Measurements from ENCODE around the gene FEV.

Gene FEV

GRCh38 chr2:218988650-218989049, 3.7 kb upstream of the FEV start:
- H3K4me2 ChIP-seq (ENCODE audit: low read depth, low read length), result no peak overlapping the region
- no peaks in the 10 kb centered on the region for H4K20me1 ChIP-seq (ENCODE audit: insufficient read depth, low read length)
- no peaks in the 10 kb centered on the region for H3K9me3 ChIP-seq (replicated peaks; ENCODE audit: insufficient read depth, low read length)
- H3K36me3 ChIP-seq (replicated peaks; ENCODE audit: insufficient read depth, low read length), result no peaks in the 10 kb centered on the region
- no peak overlapping the region for H3K27ac ChIP-seq (ENCODE audit: low read length)
- no peaks in the 10 kb centered on the region for H3K9me2 ChIP-seq (replicated peaks; ENCODE audit: insufficient read depth, low read length)
- TF ChIP-seq EZH2phosphoT487 (IDR thresholded peaks at IDR 0.05; ENCODE audit: low read length), result no peak
- no peak for TF ChIP-seq EZH2 (optimal IDR thresholded peaks at IDR 0.05; ENCODE audit: low read depth, low read length)
- no peak for TF ChIP-seq CTCF (IDR thresholded peaks at IDR 0.05; ENCODE audit: low read length)
- H3K4me1 ChIP-seq (ENCODE audit: low read length), result 0 out of 2 replicates have a peak, but pooled peaks cover 1% of the 10 kb centered on the region
- no peak overlapping the region for H3K4me3 ChIP-seq (ENCODE audit: low read length)
- no peak overlapping the region for H2AFZ ChIP-seq (ENCODE audit: low read length)
- H3K9ac ChIP-seq (ENCODE audit: low read length), result no peak overlapping the region
- peaks cover 98% of the 10 kb centered on the region for H3K27me3 ChIP-seq (replicated peaks; ENCODE audit: insufficient read depth, low read length)
- no peak for DNase-seq
- no peaks in the 10 kb centered on the region for H3F3A ChIP-seq (ENCODE audit: insufficient read depth, low read length)
- H3K79me2 ChIP-seq (ENCODE audit: low read length), result no peaks in the 10 kb centered on the region

GRCh38 chr2:218988164-218988563, 3.2 kb upstream of the FEV start:
- Histone ChIP-seq H3K79me2 (ENCODE audit: low read length) (no peaks in the 10 kb centered on the region), H4K20me1 (ENCODE audit: insufficient read depth, low read length) (no peaks in the 10 kb centered on the region), H3K4me1 (ENCODE audit: low read length) (no peaks in the 10 kb centered on the region), H2AFZ (ENCODE audit: low read length) (no peak overlapping the region), H3K27me3 (replicated peaks; ENCODE audit: insufficient read depth, low read length) (peaks cover 98% of the 10 kb centered on the region), H3K4me3 (ENCODE audit: low read length) (no peak overlapping the region), H3K9me2 (replicated peaks; ENCODE audit: insufficient read depth, low read length) (no peaks in the 10 kb centered on the region), H3F3A (ENCODE audit: insufficient read depth, low read length) (no peaks in the 10 kb centered on the region), H3K27ac (ENCODE audit: low read length) (no peak overlapping the region), H3K4me2 (ENCODE audit: low read depth, low read length) (no peak overlapping the region), H3K9ac (ENCODE audit: low read length) (no peak overlapping the region), H3K36me3 (replicated peaks; ENCODE audit: insufficient read depth, low read length) (no peaks in the 10 kb centered on the region), H3K9me3 (replicated peaks; ENCODE audit: insufficient read depth, low read length) (no peaks in the 10 kb centered on the region)
- TF ChIP-seq EZH2 (optimal IDR thresholded peaks at IDR 0.05; ENCODE audit: low read depth, low read length) (no peak), CTCF (IDR thresholded peaks at IDR 0.05; ENCODE audit: low read length) (no peak), EZH2phosphoT487 (IDR thresholded peaks at IDR 0.05; ENCODE audit: low read length) (no peak)
- DNase-seq, result no peak

GRCh38 chr2:218986148-218986761, 1.3 kb upstream of the FEV start:
- Histone ChIP-seq H3K9me2 (replicated peaks; ENCODE audit: insufficient read depth, low read length) (no peaks in the 10 kb centered on the region), H3K4me3 (ENCODE audit: low read length) (no peak overlapping the region), H3K79me2 (ENCODE audit: low read length) (no peaks in the 10 kb centered on the region), H3K4me2 (ENCODE audit: low read depth, low read length) (no peak overlapping the region), H3K4me1 (ENCODE audit: low read length) (no peaks in the 10 kb centered on the region), H2AFZ (ENCODE audit: low read length) (no peak overlapping the region), H3F3A (ENCODE audit: insufficient read depth, low read length) (no peaks in the 10 kb centered on the region), H4K20me1 (ENCODE audit: insufficient read depth, low read length) (no peaks in the 10 kb centered on the region), H3K27ac (ENCODE audit: low read length) (no peak overlapping the region), H3K36me3 (replicated peaks; ENCODE audit: insufficient read depth, low read length) (no peaks in the 10 kb centered on the region), H3K27me3 (replicated peaks; ENCODE audit: insufficient read depth, low read length) (peaks cover 95% of the 10 kb centered on the region), H3K9me3 (replicated peaks; ENCODE audit: insufficient read depth, low read length) (no peaks in the 10 kb centered on the region), H3K9ac (ENCODE audit: low read length) (no peak overlapping the region)
- TF ChIP-seq EZH2 (optimal IDR thresholded peaks at IDR 0.05; ENCODE audit: low read depth, low read length) (no peak), EZH2phosphoT487 (IDR thresholded peaks at IDR 0.05; ENCODE audit: low read length) (no peak), CTCF (IDR thresholded peaks at IDR 0.05; ENCODE audit: low read length) (no peak)
- peak; percentile 2 for DNase-seq
